Measurements from ENCODE around the gene PLEKHO1. TPM values are rescaled to one million over a fixed set of nuclear protein-coding genes. Genes with fewer than 3 reads are reported as not detected.

The PLEKHO1 gene
- total and polyA plus RNA-seq, 2 of the 4 experiments (the other 2 are of a cell fraction): 51.4 to 56.0 TPM

- H3K4me3 ChIP-seq (ENCODE audit: insufficient read depth, low read depth, low read length): no peak overlapping the region
- no peak overlapping the region for H2AK9ac ChIP-seq (replicated peaks; ENCODE audit: low read depth, low read length, poor library complexity)
- H2BK15ac ChIP-seq (ENCODE audit: low read depth, low read length): no peak overlapping the region
- no peak overlapping the region for H3K23ac ChIP-seq (ENCODE audit: low read depth, low read length)
- H4K5ac ChIP-seq (ENCODE audit: low read depth, low read length): no peak overlapping the region
- intact Hi-C loops (cut with micrococcal nuclease): no loop called here
- no peak overlapping the region for H3K27ac ChIP-seq (ENCODE audit: insufficient read depth, low read length)
- H3K36me3 ChIP-seq (ENCODE audit: control insufficient read depth, insufficient read depth, low read length): no peaks in the 10 kb centered on the region
- BruUV-seq (replicated peaks): no TSS peak
- no peak overlapping the region for H4K8ac ChIP-seq (ENCODE audit: low read depth in 2 of 2, low read length in 2 of 2)
- no peak overlapping the region for H2AK5ac ChIP-seq (ENCODE audit: low read depth, low read length)
- dilution Hi-C loops (cut with HindIII; ENCODE audit: low sequenced_read_pairs, unreplicated experiment): no loop called here
- H3K79me1 ChIP-seq (ENCODE audit: low read depth in 1 of 2, low read length in 2 of 2): no peaks in the 10 kb centered on the region
- H4K91ac ChIP-seq (ENCODE audit: insufficient read depth, low read depth, low read length): no peak overlapping the region
- TF ChIP-seq BHLHE40 (IDR thresholded peaks at IDR 0.05; ENCODE audit: low read depth, low read length) (no peak), SMC3 (IDR thresholded peaks at IDR 0.05; ENCODE audit: low read depth, low read length) (no peak), FOS (IDR thresholded peaks at IDR 0.05; ENCODE audit: low read depth, low read length) (no peak), POLR2A (IDR thresholded peaks at IDR 0.05; ENCODE audit: low read depth, low read length) (no peak), MAZ (IDR thresholded peaks at IDR 0.05; ENCODE audit: borderline replicate concordance, low read depth, low read length) (no peak), CEBPB (IDR thresholded peaks at IDR 0.05; ENCODE audit: low read depth, low read length) (no peak), USF2 (IDR thresholded peaks at IDR 0.05; ENCODE audit: low read depth, low read length) (no peak), RFX5 (IDR thresholded peaks at IDR 0.05; ENCODE audit: low read depth, low read length) (no peak), RCOR1 (IDR thresholded peaks at IDR 0.05; ENCODE audit: insufficient replicate concordance, low read length) (no peak), CTCF (conservative IDR thresholded peaks at IDR 0.05; ENCODE audit: low read depth, low read length) (no peak), MAFK (IDR thresholded peaks at IDR 0.05; ENCODE audit: low read depth, low read length) (no peak)
- DNase-seq: no peak
- no peak overlapping the region for H3K4ac ChIP-seq (ENCODE audit: low read depth, low read length)
- no peak overlapping the region for H3K56ac ChIP-seq (ENCODE audit: extremely low read depth, insufficient read depth, low read length)
- H3K9me1 ChIP-seq (ENCODE audit: insufficient read depth, low read length): no peaks in the 10 kb centered on the region
- no CpG with 5 or more reads among the region's 11 CpGs for WGBS, 2 experiments (ENCODE audit: extremely low coverage in 2 of 2, insufficient read length in 1 of 2)
- H3K4me2 ChIP-seq (ENCODE audit: low read depth, low read length): no peak overlapping the region
- H3K18ac ChIP-seq (ENCODE audit: low read depth, low read length): no peak overlapping the region
- in situ Hi-C loops (cut with MboI; ENCODE audit: low sequenced_read_pairs): no loop called here
- CTCF ChIA-PET: interaction anchor here (0.8 to 1.8 kb wide), 3 partner anchors 8 to 266 kb away, joined by 3 to 5 read pairs (median 3); no protein-coding TSS in a partner anchor
- no peak overlapping the region for H3K14ac ChIP-seq (replicated peaks; ENCODE audit: low read depth, low read length)
- no peak overlapping the region for H2AFZ ChIP-seq (replicated peaks; ENCODE audit: low read length, poor library complexity)
- H3K9ac ChIP-seq (ENCODE audit: low read depth, low read length): no peak overlapping the region
- no peaks in the 10 kb centered on the region for H3K9me3 ChIP-seq (ENCODE audit: control insufficient read depth, insufficient read depth, low read length)
- no peak overlapping the region for H2BK5ac ChIP-seq (ENCODE audit: low read depth, low read length, poor library complexity, severe bottlenecking)
- no peaks in the 10 kb centered on the region for H3K27me3 ChIP-seq (ENCODE audit: control insufficient read depth, insufficient read depth, low read length)
- no peak overlapping the region for H2BK120ac ChIP-seq (ENCODE audit: low read depth, low read length)
- H4K20me1 ChIP-seq (ENCODE audit: insufficient read depth, low read length): no peaks in the 10 kb centered on the region
- no peak for ATAC-seq (ENCODE audit: low read depth)
- H3K4me1 ChIP-seq (ENCODE audit: control insufficient read depth, insufficient read depth, low read length): peaks cover 2% of the 10 kb centered on the region; the same call in 1 of the 2 replicates
- H2BK20ac ChIP-seq (ENCODE audit: low read depth, low read length): no peak overlapping the region
- POLR2A ChIA-PET (ENCODE audit: unreplicated experiment): no interaction called here
Observed at GRCh38 chr1:150182247-150182646, 32.5 kb downstream of the PLEKHO1 start.
